Measurements from ENCODE around the gene SF3B4.
"Not testable (repeated sequence)": the region's sequence is repeated elsewhere in the genome, so short reads cannot be mapped to it uniquely, and the experiment has no call there.

SF3B4 gene

DNA sequence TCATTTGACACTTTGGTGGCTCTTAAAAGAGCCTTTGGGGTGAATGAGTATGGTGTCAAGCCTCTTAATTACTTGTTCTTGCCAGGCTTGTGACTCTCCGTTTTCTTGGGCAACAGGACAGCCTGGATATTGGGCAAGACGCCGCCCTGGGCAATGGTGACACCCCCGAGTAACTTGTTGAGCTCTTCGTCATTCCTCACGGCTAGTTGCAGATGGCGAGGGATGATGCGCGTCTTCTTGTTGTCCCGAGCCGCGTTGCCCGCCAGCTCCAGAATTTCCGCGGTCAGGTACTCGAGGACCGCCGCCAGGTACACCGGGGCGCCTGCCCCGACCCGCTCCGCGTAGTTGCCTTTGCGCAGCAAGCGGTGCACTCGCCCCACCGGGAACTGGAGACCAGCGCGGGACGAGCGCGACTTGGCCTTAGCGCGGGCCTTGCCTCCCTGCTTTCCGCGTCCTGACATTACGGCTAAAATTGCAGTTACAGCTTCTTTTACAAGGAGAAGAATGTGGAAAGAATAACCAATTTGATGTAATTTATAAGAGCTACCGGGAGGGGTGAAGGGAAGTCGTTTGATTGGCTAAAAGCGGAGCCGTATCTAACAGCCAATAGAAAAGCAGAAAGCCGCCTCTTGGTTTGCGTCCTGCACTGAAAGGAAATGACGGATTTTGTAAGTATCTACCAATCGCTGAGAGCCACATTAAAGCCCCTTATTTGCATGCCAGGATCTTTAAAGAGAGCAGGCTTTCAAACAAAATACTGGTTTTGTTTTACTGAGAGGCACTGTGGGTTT is 40.0 kb downstream of the SF3B4 start:
- DNase-seq (ENCODE audit: low spot score): peak; percentile 96

- not testable (repeated sequence) for DNase-seq (ENCODE audit: low spot score)
Measured at GRCh38 chr1:149887196-149887455, 40.5 kb downstream of the SF3B4 start.

DNA sequence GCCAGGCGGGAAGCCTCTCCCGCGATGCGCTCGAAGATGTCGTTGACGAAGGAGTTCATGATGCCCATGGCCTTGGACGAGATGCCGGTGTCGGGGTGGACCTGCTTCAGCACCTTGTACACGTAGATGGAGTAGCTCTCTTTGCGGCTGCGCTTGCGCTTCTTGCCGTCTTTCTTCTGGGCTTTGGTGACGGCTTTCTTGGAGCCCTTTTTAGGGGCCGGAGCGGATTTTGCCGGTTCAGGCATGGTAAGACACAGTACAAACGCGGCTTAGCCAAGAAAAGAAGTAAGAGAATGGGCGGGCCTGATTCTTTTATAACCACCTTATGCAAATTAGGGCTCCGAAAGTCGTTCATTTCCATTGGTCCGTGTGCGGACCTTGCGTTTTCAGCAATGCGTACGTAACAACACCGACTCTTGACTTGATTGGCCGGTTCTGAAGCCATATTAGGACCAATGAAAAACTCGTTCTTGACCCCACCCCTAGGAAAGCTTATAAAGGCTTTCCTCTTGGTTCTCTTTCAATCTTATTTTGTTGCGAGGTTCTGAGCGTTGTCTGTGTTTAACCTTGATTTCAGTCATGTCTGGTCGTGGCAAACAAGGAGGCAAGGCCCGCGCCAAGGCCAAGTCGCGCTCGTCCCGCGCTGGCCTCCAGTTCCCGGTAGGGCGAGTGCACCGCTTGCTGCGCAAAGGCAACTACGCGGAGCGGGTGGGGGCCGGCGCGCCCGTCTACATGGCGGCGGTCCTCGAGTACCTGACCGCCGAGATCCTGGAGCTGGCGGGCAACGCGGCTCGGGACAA is 41.0 kb downstream of the SF3B4 start:
- peak; percentile 97 for DNase-seq (ENCODE audit: low spot score)

DNA sequence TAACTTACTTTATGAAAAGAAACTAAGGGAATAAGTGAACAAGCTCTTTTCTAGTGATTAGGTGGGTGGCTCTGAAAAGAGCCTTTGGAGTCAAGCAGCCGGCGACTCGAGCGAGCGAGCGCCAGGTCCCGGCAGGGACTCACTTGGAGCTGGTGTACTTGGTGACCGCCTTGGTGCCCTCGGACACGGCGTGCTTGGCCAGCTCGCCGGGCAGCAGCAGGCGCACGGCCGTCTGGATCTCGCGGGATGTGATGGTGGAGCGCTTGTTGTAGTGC is 41.5 kb downstream of the SF3B4 start:
- DNase-seq (ENCODE audit: low spot score): not testable (repeated sequence)

- DNase-seq (ENCODE audit: low spot score): peak; percentile 85
Measured at GRCh38 chr1:149885339-149886120, 42.1 kb downstream of the SF3B4 start.

GRCh38 chr1:149884433-149885338 is 42.9 kb downstream of the SF3B4 start:
- peak; percentile 36 for DNase-seq (ENCODE audit: low spot score)

DNA sequence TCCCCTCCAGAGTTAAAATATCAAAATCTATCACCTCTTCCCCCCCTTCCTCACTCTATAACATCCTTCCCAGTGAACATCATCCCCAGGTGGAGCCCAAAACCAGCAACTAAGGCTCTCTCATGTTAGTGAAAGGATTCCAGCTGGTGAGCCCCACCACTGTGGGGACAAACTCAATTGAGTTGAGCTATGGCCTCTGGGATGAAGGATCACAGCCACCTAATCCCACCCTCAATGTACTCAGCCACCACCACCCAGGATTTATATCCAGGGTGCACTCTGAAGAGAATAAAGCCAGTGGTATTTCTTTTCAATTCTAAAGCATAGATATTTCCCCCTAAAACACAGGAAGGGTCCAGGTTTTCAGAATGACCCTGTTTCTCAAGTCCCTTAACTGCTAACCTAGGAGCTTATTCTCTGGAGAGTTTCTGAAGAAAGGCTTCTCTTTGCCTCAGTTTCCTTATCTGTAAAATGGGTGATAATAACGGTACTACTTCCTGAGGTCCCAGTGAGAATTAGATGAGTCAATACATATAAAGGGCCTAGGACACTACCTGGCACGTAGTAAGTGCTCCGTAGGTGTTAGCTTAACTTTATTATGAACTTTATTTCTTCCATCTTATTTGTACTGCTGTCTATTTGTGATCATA is 43.9 kb downstream of the SF3B4 start:
- no peak for DNase-seq (ENCODE audit: low spot score)

DNA sequence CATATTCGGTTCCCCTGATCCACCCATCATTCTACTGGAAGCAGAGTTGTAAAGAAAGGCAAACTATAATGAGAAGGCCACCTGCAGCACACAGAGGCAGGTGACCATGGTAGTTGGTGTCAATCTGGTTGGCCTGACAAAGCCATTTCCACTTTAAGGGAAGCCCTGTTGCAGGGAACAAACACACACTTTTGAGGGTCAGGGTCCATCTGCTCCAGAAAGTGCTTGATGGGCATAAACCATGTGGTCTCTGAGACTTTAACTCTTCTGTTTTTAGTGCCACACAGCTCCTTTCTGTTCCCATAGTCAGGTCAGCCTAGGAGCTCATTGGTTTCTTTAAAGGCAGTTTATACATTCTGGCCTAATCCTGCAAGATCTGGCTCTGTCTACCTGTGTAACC is 45.7 kb downstream of the SF3B4 start:
- DNase-seq (ENCODE audit: low spot score): no peak

DNA sequence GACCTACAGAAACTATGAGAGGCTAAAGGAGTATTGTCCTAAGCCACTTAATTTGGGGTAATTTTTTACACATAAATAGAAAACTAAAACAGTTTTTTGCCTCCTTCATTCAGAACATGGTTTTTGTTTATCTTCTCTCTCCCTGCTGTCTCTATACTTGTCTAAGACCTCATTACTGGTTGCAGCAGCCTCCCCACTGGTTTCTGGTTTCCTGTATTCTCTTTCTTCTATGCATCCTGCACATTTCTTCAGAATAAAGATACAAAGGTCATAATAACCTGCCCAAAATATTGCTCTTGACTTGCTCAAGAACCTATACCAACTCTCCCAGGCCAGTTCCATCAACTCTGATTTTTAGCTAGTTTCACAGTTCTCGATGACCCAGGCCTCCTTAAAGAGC is 48.0 kb downstream of the SF3B4 start:
- DNase-seq (ENCODE audit: low spot score): no peak

GRCh38 chr1:149877211-149877946 is 50.2 kb downstream of the SF3B4 start:
- DNase-seq (ENCODE audit: low spot score): no peak

Data from activated CD4-positive, alpha-beta T cell treated with anti-CD3 and anti-CD28 coated beads, Interleukin-2, Interleukin-4, amounts not matched to agents 100 ng/mL and 50 ng/mL, durations not matched to agents 16 hours and 8 hours (primary cell).